GM19099 (cell line): ENCODE measurements around the gene ABCG1.
A peak's percentile ranks its signal among the peaks of the same experiment; 100 is the strongest.

Experiments used
- POLR2A ChIP-seq: IDR thresholded peaks from 3 replicates; pipeline ENCODE4 v1.6.1; 2011; ENCODE audit warnings: low read depth; ENCODE audit not compliant: insufficient read length; ENCODE audit errors: extremely low read depth

Gene ABCG1

DNA sequence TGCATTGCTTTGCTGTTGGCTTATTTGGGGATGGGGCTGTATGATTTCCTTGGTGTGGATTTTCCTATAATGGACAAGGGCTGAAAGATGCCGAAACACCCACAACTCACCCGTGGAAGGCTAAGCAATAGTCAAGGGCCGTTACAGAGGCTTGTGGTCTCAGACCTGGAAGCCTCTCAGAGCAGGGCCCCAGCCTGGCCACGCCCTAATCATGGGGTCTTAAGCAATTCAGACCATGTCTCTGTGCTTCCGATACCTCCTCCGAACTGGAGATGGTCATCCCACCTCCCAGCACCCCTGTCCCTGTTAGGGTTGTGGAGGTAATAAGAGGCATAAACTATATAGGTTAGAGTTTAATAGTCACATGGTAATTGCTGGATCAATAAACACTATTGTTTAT, 3.4 kb downstream of the ABCG1 start:
- no peak for TF ChIP-seq POLR2A

DNA sequence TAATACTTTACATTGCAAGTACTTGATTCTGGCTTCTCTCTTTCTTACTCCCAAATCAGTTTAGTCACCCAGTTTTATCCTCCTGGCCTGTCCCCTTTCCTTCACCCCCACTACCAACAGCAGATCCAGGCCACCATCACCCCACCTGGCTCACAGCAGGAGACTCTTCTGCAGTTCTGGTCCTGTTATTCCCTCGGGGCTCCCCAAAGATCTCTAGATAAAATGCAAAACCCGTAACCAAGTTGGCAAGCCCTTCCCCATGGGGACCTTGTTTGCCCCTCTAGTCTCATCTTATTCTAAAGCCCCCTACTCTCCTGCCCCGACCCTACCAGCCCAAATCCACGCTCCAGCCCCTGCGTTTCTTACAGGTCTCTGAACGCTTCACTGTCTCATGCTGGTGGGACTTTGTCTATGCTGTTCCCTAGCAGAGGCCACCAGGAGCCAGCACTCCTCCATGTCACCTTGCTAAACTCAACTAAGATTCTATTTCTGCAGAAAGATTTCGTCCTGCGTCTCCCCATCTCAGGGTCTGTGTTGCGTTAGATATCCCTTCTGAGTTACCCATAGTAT, 4.0 kb downstream of the ABCG1 start:
- no peak for TF ChIP-seq POLR2A

DNA sequence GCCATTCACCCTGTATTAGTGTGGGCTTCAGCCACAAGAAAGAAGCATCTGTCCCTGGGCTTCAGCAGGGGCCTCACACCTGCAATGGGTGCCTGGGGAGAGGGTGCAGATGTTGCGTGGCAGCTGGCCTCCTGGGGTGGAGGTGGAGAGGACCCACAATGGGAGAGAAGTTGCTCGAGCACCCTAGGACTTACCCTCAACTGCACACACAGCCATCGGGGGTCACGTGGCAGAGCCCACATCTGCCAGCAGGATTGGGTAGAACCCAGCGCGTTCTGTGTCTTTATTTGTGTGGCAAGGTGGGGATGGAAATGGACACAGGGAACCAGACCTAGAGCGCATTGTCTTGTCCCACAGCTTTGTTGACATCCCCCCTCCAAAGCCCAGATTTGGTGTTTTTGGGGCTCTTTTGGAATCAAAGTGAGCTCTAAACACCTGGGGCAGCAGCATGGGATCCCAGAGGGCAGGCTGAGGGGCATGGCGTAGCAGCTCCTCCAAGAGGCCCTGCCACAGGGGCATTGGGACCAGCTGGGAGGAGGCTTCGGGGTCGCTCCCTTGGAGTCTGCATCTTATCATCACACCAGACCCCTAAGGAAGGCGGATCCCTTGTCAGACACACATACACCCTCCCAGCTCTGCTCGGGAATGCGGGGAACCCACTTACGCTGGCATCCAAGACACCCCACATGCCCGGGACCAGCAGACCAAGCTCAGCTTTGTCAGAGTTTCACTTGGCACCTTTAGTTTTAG, 5.1 kb downstream of the ABCG1 start:
- no peak for TF ChIP-seq POLR2A

GRCh38 chr21:42225042-42225441, 6.1 kb downstream of the ABCG1 start:
- TF ChIP-seq POLR2A: no peak

- TF ChIP-seq POLR2A: no peak
Observed at GRCh38 chr21:42225571-42226155, 6.7 kb downstream of the ABCG1 start.

GRCh38 chr21:42226626-42227025, 7.7 kb downstream of the ABCG1 start:
- no peak for TF ChIP-seq POLR2A

- peak; percentile 27 for TF ChIP-seq POLR2A
Observed at GRCh38 chr21:42227909-42228708, 9.2 kb downstream of the ABCG1 start.

DNA sequence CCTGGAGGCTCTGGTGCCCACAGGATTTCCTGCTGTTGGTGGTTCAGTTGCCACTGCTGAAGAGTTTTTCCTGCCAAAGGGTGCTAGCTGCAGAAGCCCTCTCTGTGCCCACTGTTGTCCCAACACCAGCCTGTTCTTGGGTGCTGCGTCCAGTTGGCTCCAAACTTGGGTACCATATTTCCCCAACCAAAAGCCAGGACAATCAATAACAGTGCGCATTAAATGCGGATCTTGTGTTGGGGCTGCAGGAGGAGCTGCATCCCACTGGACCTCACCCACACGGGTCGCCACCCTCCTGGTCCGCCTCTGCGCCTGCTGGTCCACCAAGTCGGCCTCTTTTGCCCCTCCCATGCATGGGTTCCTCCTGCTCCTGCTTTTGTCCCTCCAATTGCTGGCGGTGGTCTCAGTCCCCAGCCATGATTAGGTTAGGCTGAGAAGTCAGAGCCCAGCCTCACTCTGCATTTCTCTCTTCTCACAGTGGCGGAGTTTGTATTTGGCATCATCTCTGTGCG, 9.8 kb downstream of the ABCG1 start:
- TF ChIP-seq POLR2A: no peak

DNA sequence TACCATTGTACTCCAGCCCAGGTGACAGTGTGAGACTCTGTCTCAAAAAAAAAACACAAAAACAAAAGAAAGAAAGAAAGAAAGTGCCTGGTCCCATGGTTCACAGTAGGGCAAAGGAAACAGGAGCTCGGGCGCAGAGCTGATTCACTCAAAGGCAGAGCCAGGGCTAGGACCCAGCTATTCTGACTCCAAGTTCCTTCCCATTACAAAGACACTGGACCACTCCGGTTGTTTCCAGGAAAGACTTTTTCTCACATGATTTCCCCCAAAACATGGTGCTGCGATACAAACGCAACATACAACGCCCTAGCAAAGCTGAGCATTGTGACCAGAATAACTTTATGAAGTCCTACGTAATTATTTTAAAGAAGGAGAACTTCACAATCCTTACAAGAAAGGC, 10.7 kb downstream of the ABCG1 start:
- no peak for TF ChIP-seq POLR2A

- no peak for TF ChIP-seq POLR2A
Observed at GRCh38 chr21:42230178-42230577, 11.2 kb downstream of the ABCG1 start.

DNA sequence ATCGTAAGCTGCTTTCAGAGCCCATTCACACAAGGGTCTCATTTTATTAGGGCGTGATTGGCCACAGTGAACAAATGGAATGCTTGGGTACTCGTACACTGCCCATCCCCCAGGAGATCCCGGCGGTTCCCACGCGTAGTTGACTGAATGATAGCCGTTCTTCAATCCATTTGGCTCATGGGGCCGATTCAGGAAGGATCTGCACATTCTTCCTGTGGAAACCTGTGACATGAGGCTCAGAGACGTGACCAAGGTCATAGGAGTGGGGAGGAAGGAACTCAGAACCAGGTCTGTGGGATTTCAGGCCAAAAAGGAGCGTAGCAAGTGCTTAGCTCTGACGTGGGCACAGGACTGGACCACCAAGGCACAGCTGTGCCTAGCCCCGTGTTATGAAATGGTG, 11.7 kb downstream of the ABCG1 start:
- TF ChIP-seq POLR2A: no peak

DNA sequence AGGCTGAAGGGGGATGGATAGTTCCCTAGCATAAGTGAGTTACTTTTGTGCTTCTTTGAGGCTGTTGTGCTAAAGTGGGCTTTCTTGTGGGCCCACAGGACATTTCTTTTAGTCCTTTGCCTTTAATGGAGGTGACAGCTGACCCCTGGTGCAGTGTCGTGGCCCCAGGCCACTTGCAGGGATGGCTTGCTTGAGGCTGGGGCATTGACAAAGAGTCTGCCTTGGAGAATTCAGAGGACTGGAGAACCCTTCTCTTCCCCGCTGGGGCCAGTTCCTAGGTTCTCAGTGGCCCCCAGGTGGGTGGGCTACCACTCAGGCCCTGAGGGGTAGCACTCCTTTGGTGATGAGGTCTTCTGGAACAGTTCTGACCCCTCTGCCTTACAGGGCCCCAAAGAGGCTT, 12.8 kb downstream of the ABCG1 start:
- no peak for TF ChIP-seq POLR2A

DNA sequence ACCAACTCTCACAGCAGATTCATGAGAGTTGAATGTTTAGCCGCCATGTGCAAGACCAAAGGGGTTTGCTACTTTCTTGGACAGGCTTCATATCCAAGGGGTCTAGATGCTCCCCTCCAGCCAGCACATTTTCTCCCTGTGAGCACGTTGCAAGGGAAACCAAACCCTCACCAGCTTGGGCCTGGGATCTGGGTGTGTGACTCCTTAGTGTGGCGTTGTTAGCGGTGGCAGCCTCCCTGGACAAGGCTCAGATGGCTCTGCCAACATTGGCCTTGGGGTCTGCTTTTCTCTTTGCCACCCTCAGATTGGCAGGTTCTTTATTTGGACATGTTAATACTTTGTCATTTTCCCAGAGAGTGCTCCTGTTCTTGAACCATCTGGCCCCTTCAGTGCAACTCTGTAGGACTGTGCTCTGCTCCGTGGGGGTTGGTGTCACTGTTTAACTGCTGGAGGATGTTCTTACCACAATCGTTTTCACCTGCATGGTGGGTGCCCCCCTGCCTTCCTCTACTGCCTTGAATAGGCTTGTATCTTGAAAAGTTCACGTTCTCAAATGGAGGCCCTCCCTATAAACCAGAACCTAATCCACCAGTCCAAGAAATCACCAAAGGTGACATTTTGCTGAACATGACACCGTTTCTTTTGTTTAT, 13.4 kb downstream of the ABCG1 start:
- no peak for TF ChIP-seq POLR2A

GRCh38 chr21:42233067-42233961, 14.4 kb downstream of the ABCG1 start:
- TF ChIP-seq POLR2A: peak; percentile 32
